KBM-7 (cell line): ENCODE data around the gene NTF3.

Source experiments
- DNase-seq: peaks from one replicate; pipeline ENCODE4 v3.0.0-alpha.2; 2015
- in situ Hi-C: fragments of 300-500 bp; cut with MboI; formaldehyde crosslinking; loops from 2 replicates; pipeline ENCODE4 v1.14.3; 2020; ENCODE audit warnings: low sequenced_read_pairs, low pct_unique_long_range_greater_than_20kb, mixed read lengths

Gene NTF3

GRCh38 chr12:5429741-5430557, 2.0 kb upstream of the NTF3 start:
- no peak for DNase-seq
- in situ Hi-C loops: no loop called here

- DNase-seq: no peak
- in situ Hi-C loops: no loop called here
These were observed 986 bp upstream of the NTF3 start for GRCh38 chr12:5430641-5431603.

GRCh38 chr12:5433081-5433844, 1.4 kb downstream of the NTF3 start:
- no peak for DNase-seq
- in situ Hi-C loops: no loop called here

GRCh38 chr12:5433845-5434646, 2.1 kb downstream of the NTF3 start:
- in situ Hi-C loops: no loop called here

GRCh38 chr12:5434647-5435560, 3.0 kb downstream of the NTF3 start:
- in situ Hi-C loops: no loop called here
- no peak for DNase-seq

More at GRCh38 chr12:5433845-5434646, 2.1 kb downstream of the NTF3 start:
- no peak for DNase-seq

GRCh38 chr12:5437182-5437583, 5.3 kb downstream of the NTF3 start:
- in situ Hi-C loops: no loop called here
- DNase-seq: no peak

GRCh38 chr12:5437589-5437988, 5.7 kb downstream of the NTF3 start:
- in situ Hi-C loops: no loop called here

GRCh38 chr12:5438671-5439200, 6.8 kb downstream of the NTF3 start:
- no peak for DNase-seq
- in situ Hi-C loops: no loop called here

More at GRCh38 chr12:5437589-5437988, 5.7 kb downstream of the NTF3 start:
- no peak for DNase-seq

GRCh38 chr12:5439371-5439771, 7.5 kb downstream of the NTF3 start:
- DNase-seq: no peak
- in situ Hi-C loops: no loop called here

GRCh38 chr12:5439788-5440300, 7.9 kb downstream of the NTF3 start:
- in situ Hi-C loops: no loop called here
- no peak for DNase-seq

GRCh38 chr12:5440978-5441377, 9.1 kb downstream of the NTF3 start:
- DNase-seq: no peak
- in situ Hi-C loops: no loop called here

- no peak for DNase-seq
- in situ Hi-C loops: no loop called here
These were observed 9.8 kb downstream of the NTF3 start for GRCh38 chr12:5441497-5442236.

- in situ Hi-C loops: no loop called here
- peak; percentile 37 for DNase-seq
These were observed 10.5 kb downstream of the NTF3 start for GRCh38 chr12:5442251-5443006.

- no peak for DNase-seq
- in situ Hi-C loops: no loop called here
These were observed 12.6 kb downstream of the NTF3 start for GRCh38 chr12:5444520-5444919.

- in situ Hi-C loops: no loop called here
These were observed 15.4 kb downstream of the NTF3 start for GRCh38 chr12:5447320-5447719.

GRCh38 chr12:5451251-5451650, 19.3 kb downstream of the NTF3 start:
- in situ Hi-C loops: no loop called here
- DNase-seq: no peak

More at GRCh38 chr12:5447320-5447719, 15.4 kb downstream of the NTF3 start:
- no peak for DNase-seq
